SK-MEL-5 (cell line): ENCODE measurements around the gene TMEM92. TPM values are rescaled to one million over a fixed set of nuclear protein-coding genes. Genes with fewer than 3 reads are reported as not detected.

Experiments used
- DNase-seq: peaks from one replicate; pipeline ENCODE4 v3.0.0-alpha.2; 2016; ENCODE audit warnings: low read depth, low spot score
- in situ Hi-C: cut with HindIII; loops from 2 replicates; pipeline ENCODE4 v1.10.0; 2016; ENCODE audit warnings: low sequenced_read_pairs, high pct_unique_total_duplicates, low pct_unique_long_range_greater_than_20kb
- small RNA-seq, 2 experiments: library from RNA; depleted of rRNA; stranded (forward); fragments of <200 nt; gene quantifications; one replicate each; pipeline ENCODE3, GENCODE V24; 2014
- total RNA-seq: library from RNA; depleted of rRNA; stranded (reverse); fragments of >200 nt; shearing (Covaris generic); gene quantifications from 2 replicates; pipeline ENCODE4 v1.2.3, GENCODE V29; 2014; rRNA removed

The TMEM92 gene
- total RNA-seq, 1 experiment from 2014 or later, result 0.08 TPM

- in situ Hi-C loops, result no loop called here
- no peak for DNase-seq
Measured at GRCh38 chr17:50330151-50330775, 56.0 kb downstream of the TMEM92 start.

Small RNA genes within 50 kb of the gene (small RNA-seq; reads per million reads assigned to genes)
- 0 reads per million in 2 experiments for gene SUMO2P7

Other genes starting within 250 kb of the TMEM92 start
- gene ITGA3, start 218.4 kb upstream of the TMEM92 start, total RNA-seq, result 25.1 and 29.1 TPM in 2 replicates
- 9.5 TPM in 2 replicates for gene PDK2, start 179.1 kb upstream of the TMEM92 start, total RNA-seq
- gene SAMD14, start 144.3 kb upstream of the TMEM92 start, total RNA-seq, result 0.03 TPM in 1 of 2 replicates, not detected in the other
- 33.6 and 36.2 TPM in 2 replicates for gene PPP1R9B, start 123.8 kb upstream of the TMEM92 start, total RNA-seq
- gene SGCA, start 108.5 kb upstream of the TMEM92 start, total RNA-seq, result not detected in 2 replicates
- 0.03 TPM in 2 replicates for gene COL1A1, start 72.8 kb upstream of the TMEM92 start, total RNA-seq
- gene XYLT2, start 71.7 kb downstream of the TMEM92 start, total RNA-seq, result 31.7 and 34.2 TPM in 2 replicates
- 107 and 120 TPM in 2 replicates for gene MRPL27, start 98.7 kb downstream of the TMEM92 start, total RNA-seq
- 9.9 and 13.0 TPM in 2 replicates for gene EME1, start 98.8 kb downstream of the TMEM92 start, total RNA-seq
- gene LRRC59, start 123.1 kb downstream of the TMEM92 start, total RNA-seq, result 174 and 177 TPM in 2 replicates
- gene ACSF2, start 151.8 kb downstream of the TMEM92 start, total RNA-seq, result 11.2 and 11.8 TPM in 2 replicates
- not detected in 2 replicates for gene CHAD, start 194.4 kb downstream of the TMEM92 start, total RNA-seq
- gene RSAD1, start 204.4 kb downstream of the TMEM92 start, total RNA-seq, result 35.7 and 41.4 TPM in 2 replicates
- 0.32 and 1.5 TPM in 2 replicates for gene MYCBPAP, start 234.0 kb downstream of the TMEM92 start, total RNA-seq